ENCODE measurements around the gene APOBEC3H. TPM values are rescaled to one million over a fixed set of nuclear protein-coding genes. Genes with fewer than 3 reads are reported as not detected.

APOBEC3H gene
- total RNA-seq, 1 donor from 2014 or later: not detected

DNA sequence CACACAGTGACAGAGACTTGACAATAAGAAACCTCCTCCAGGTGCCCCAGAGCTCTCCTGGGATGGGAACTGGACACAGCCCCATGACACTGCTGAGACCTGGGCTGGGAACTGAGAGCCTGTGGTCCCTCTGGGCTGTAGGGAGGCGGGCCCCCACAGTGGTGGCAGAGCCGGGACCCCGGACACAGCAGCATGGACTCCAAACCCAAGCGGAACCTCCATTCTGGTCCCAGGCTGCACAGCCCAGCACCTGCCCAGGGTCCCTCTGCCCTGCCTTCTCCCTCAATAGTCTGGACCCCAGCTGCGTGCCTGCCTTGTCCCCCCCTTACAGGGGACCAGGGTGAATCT, 8.4 kb upstream of the APOBEC3H start:
- Mint-ChIP-seq H3K4me1 (ENCODE audit: unreplicated experiment) (peaks cover 4% of the 10 kb centered on the region), H3K27me3 (ENCODE audit: unreplicated experiment) (peaks cover 14% of the 10 kb centered on the region), H3K27ac (ENCODE audit: unreplicated experiment) (peak overlapping the region; percentile 7), H3K36me3 (ENCODE audit: low read depth, unreplicated experiment) (no peaks in the 10 kb centered on the region), H3K9me3 (ENCODE audit: unreplicated experiment) (no peaks in the 10 kb centered on the region), H3K4me3 (ENCODE audit: unreplicated experiment) (no peak overlapping the region)
- DNase-seq (ENCODE audit: low spot score): no peak
- TF ChIP-seq, protein P1, sequence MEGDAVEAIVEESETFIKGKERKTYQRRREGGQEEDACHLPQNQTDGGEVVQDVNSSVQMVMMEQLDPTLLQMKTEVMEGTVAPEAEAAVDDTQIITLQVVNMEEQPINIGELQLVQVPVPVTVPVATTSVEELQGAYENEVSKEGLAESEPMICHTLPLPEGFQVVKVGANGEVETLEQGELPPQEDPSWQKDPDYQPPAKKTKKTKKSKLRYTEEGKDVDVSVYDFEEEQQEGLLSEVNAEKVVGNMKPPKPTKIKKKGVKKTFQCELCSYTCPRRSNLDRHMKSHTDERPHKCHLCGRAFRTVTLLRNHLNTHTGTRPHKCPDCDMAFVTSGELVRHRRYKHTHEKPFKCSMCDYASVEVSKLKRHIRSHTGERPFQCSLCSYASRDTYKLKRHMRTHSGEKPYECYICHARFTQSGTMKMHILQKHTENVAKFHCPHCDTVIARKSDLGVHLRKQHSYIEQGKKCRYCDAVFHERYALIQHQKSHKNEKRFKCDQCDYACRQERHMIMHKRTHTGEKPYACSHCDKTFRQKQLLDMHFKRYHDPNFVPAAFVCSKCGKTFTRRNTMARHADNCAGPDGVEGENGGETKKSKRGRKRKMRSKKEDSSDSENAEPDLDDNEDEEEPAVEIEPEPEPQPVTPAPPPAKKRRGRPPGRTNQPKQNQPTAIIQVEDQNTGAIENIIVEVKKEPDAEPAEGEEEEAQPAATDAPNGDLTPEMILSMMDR (IDR thresholded peaks at IDR 0.05; ENCODE audit: unreplicated experiment): no peak

DNA sequence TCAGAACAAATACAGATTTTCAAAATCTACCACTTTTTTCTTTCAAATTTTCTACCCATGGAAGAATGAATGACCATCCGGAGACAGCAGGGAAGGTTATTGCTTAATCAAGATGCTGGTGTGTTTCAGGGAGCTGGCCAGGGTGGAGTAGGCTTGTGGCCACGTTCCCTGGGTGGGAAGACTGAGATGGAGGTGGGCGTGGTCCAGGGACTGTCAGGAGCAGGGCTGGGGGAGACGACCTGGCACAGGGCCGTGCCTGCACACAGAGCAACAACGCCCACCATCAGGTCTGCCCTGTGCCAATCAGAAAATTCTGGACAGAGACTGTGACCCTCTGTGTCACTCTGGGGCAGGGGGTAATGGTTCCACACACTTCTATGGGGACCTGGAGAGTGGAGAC, 7.1 kb upstream of the APOBEC3H start:
- Mint-ChIP-seq H3K27me3 (ENCODE audit: unreplicated experiment) (peaks cover 13% of the 10 kb centered on the region), H3K4me3 (ENCODE audit: unreplicated experiment) (no peak overlapping the region), H3K4me1 (ENCODE audit: unreplicated experiment) (peaks cover 4% of the 10 kb centered on the region), H3K27ac (ENCODE audit: unreplicated experiment) (no peak overlapping the region), H3K9me3 (ENCODE audit: unreplicated experiment) (no peaks in the 10 kb centered on the region), H3K36me3 (ENCODE audit: low read depth, unreplicated experiment) (no peaks in the 10 kb centered on the region)
- TF ChIP-seq, protein P1 (IDR thresholded peaks at IDR 0.05; ENCODE audit: unreplicated experiment): no peak
- DNase-seq (ENCODE audit: low spot score): no peak

DNA sequence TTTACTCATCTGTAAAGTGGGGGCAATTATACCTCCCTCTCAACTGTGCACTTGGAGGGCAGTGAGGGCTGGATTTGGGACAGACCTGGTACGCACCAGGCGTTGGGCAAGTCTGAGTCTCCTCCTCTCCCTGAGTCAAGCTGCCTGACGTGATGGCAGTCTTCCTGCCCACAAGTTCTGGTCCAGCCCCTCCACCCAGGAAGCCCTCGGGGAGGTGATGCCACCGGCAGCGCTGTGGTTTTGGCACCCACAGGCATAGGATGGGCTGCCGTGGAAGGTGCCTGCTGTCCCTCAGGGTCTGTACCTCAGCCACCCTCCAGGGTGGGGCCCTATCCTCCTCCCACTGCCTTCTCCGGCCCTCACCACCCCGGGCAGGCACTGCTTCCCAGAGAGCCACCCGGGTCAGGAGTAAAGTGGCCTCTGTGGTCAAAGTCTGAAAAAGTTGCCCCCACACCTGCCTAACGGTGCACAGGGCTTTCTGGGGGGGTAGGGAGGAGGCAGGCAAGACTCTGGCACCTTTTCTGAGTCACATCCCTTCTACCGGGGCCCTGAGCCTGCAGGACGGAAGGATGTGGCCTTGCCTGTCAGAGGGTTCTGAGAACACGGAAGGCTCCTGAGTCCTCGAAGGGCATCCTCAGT, 6.5 kb upstream of the APOBEC3H start:
- TF ChIP-seq, protein P1 (IDR thresholded peaks at IDR 0.05; ENCODE audit: unreplicated experiment): no peak
- Mint-ChIP-seq H3K36me3 (ENCODE audit: low read depth, unreplicated experiment) (no peaks in the 10 kb centered on the region), H3K4me3 (ENCODE audit: unreplicated experiment) (no peak overlapping the region), H3K4me1 (ENCODE audit: unreplicated experiment) (peaks cover 4% of the 10 kb centered on the region), H3K27ac (ENCODE audit: unreplicated experiment) (no peak overlapping the region), H3K27me3 (ENCODE audit: unreplicated experiment) (peaks cover 11% of the 10 kb centered on the region), H3K9me3 (ENCODE audit: unreplicated experiment) (no peaks in the 10 kb centered on the region)
- no peak for DNase-seq (ENCODE audit: low spot score)

DNA sequence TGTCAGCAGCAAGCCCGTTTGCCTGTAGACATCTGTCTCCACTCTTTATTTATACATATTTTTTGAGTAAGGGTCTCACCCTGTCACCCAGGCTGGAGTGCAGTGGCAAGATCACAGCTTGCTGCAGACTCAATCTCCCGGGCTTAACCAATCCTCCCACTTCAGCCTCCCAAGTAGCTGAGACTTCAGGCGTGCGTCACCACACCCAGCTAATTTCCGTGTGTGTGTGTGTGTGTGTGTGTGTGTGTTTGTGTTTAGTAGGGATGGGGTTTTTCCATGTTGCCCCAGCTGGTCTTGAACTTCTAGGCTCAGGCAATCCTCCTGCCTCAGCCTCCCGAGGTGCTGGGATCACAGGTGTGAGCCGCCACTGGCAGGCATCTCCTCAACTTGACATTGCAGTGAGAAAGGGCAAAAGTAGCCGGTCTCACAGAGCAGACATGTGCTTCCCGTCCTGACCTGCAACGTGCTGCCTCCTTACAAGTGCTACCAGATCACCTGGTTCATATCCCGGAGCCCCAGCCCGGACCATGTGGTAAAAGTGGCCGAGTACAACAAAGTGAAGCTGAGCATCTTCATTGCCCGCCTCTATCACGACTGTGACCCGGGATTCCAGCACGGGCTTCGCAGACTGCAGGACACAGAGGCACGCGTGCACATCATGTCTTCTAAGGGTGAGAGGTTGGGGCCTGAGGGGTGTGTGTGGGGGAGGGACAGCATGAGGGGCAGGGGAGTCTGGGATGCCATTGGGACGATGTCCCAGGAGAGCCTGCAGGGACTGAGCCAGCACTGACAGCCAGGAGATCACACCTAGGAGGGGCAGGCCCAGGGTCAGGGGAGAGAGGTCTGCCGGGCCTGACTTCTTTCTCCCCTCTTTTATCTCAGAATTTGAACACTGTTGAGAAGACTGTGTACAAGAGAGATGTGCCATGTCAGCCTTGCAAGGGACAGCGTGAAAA, 5.6 kb upstream of the APOBEC3H start:
- Mint-ChIP-seq H3K9me3 (ENCODE audit: unreplicated experiment) (no peaks in the 10 kb centered on the region), H3K27me3 (ENCODE audit: unreplicated experiment) (peaks cover 10% of the 10 kb centered on the region), H3K4me3 (ENCODE audit: unreplicated experiment) (no peak overlapping the region), H3K27ac (ENCODE audit: unreplicated experiment) (no peak overlapping the region), H3K4me1 (ENCODE audit: unreplicated experiment) (peaks cover 4% of the 10 kb centered on the region), H3K36me3 (ENCODE audit: low read depth, unreplicated experiment) (no peaks in the 10 kb centered on the region)
- TF ChIP-seq, protein P1 (IDR thresholded peaks at IDR 0.05; ENCODE audit: unreplicated experiment): no peak
- no peak for DNase-seq (ENCODE audit: low spot score)

All from endothelial cell (in vitro differentiated cells).